ENCODE measurements around the gene XG. TPM values are rescaled to one million over a fixed set of nuclear protein-coding genes. Genes with fewer than 3 reads are reported as not detected.
"Not testable (repeated sequence)": the region's sequence is repeated elsewhere in the genome, so short reads cannot be mapped to it uniquely, and the experiment has no call there.

XG gene
- total and polyA plus RNA-seq, 2 donors (not counting 1 experiment from before 2014, with no cell fraction given): 3.6 to 4.1 TPM

DNA sequence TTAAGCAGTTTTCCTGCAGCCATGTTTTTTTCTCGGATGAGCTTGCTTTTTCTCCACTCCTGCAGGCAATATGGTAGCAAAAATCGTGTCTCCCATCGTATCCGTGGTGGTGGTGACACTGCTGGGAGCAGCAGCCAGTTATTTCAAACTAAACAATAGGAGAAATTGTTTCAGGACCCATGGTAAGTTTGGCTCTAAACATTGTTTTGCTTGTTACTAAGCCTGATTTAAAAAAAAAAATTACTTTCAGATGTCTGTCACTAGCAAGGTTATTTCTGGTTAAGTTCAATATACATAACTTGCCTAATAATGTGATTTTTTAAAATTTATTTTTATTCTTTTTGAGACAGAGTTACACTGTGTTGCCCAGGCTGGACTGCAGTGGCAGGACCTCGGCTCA, 59.4 kb downstream of the XG start:
- TF ChIP-seq, protein P1, sequence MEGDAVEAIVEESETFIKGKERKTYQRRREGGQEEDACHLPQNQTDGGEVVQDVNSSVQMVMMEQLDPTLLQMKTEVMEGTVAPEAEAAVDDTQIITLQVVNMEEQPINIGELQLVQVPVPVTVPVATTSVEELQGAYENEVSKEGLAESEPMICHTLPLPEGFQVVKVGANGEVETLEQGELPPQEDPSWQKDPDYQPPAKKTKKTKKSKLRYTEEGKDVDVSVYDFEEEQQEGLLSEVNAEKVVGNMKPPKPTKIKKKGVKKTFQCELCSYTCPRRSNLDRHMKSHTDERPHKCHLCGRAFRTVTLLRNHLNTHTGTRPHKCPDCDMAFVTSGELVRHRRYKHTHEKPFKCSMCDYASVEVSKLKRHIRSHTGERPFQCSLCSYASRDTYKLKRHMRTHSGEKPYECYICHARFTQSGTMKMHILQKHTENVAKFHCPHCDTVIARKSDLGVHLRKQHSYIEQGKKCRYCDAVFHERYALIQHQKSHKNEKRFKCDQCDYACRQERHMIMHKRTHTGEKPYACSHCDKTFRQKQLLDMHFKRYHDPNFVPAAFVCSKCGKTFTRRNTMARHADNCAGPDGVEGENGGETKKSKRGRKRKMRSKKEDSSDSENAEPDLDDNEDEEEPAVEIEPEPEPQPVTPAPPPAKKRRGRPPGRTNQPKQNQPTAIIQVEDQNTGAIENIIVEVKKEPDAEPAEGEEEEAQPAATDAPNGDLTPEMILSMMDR (conservative IDR thresholded peaks at IDR 0.05 in 1 of 2, IDR thresholded peaks at IDR 0.05 in 1 of 2; ENCODE audit: low read depth in 1 of 2, low read length in 2 of 2): no peak
- TF ChIP-seq EZH2 (IDR thresholded peaks at IDR 0.05; ENCODE audit: low read length, missing control alignments): no peak
- no peaks in the 10 kb centered on the region for H3K4me1 ChIP-seq (ENCODE audit: control insufficient read depth, extremely low read depth, insufficient read depth, low read length)
- no peaks in the 10 kb centered on the region for H3K27me3 ChIP-seq (ENCODE audit: control insufficient read depth, insufficient read depth, low read length)
- H3K36me3 ChIP-seq (ENCODE audit: control insufficient read depth, insufficient read depth, low read length): no peaks in the 10 kb centered on the region
- H3K79me2 ChIP-seq (ENCODE audit: control insufficient read depth, insufficient read depth, low read length): no peaks in the 10 kb centered on the region
- H2AFZ ChIP-seq (ENCODE audit: low read length): no peak overlapping the region
- no peaks in the 10 kb centered on the region for H4K20me1 ChIP-seq (ENCODE audit: control insufficient read depth, extremely low read depth, insufficient read depth, low read length)
- H3K4me3 ChIP-seq (replicated peaks in 1 of 4; ENCODE audit: control extremely low read depth in 1 of 4, insufficient read depth in 1 of 4, low read depth in 3 of 4, low read length in 4 of 4): no peak overlapping the region
- H3K9ac ChIP-seq (ENCODE audit: insufficient read depth, low read length): no peak overlapping the region
- H3K4me2 ChIP-seq (ENCODE audit: extremely low read depth, insufficient read depth, low read length): no peak overlapping the region
- H3K27ac ChIP-seq (ENCODE audit: insufficient read depth, low read length): no peak overlapping the region
- no peak for DNase-seq (ENCODE audit: low read depth in 2 of 2)
- H3K9me3 ChIP-seq (ENCODE audit: control insufficient read depth, insufficient read depth, low read depth, low read length): no peaks in the 10 kb centered on the region

DNA sequence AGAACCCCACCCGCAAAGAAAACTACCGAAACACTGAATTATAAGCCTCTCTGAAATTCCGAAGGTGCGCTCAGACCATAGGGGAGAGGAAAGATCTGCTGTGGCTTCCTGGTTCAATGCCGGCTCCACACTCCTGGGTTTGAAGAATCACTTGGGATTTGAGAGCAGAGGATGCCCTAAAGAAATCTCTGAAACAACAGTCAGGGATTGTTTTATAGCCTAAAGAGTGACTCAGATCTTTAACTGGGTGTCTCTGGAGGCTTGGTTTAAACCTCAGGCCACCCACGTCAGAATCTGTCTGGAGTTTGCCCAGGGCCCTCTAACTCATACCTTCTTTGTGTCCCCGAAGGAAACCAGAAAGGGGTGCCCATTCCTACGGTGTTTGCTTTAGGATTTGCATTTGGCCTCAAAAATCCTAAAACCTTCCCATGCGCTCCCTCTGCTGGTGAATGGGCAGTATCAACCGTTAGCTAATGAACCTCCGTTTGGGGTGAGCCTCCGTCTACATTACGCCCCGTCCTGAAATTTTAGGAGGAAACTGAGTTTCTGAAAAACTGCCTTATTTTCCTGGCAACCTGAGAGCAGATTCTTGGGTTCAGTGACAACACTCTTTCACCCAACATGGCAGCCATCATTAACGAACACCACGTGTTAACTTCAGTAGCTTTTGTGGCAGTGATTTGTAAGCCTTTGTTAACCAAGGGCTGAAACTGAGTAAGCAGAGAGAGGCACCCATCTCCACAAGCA, 60.5 kb downstream of the XG start:
- not testable (repeated sequence) for H3K79me2 ChIP-seq (ENCODE audit: control insufficient read depth, insufficient read depth, low read length); H3K9me3 ChIP-seq (ENCODE audit: control insufficient read depth, insufficient read depth, low read depth, low read length); H3K27ac ChIP-seq (ENCODE audit: insufficient read depth, low read length); H3K27me3 ChIP-seq (ENCODE audit: control insufficient read depth, insufficient read depth, low read length); H4K20me1 ChIP-seq (ENCODE audit: control insufficient read depth, extremely low read depth, insufficient read depth, low read length); H3K9ac ChIP-seq (ENCODE audit: insufficient read depth, low read length); H3K4me1 ChIP-seq (ENCODE audit: control insufficient read depth, extremely low read depth, insufficient read depth, low read length); H3K36me3 ChIP-seq (ENCODE audit: control insufficient read depth, insufficient read depth, low read length)
- peak overlapping the region; percentile 70 for H3K4me2 ChIP-seq (ENCODE audit: extremely low read depth, insufficient read depth, low read length)
- peak overlapping the region in 2 of 4 experiments; percentile 14 to 20 for H3K4me3 ChIP-seq (replicated peaks in 1 of 4; ENCODE audit: control extremely low read depth in 1 of 4, insufficient read depth in 1 of 4, low read depth in 3 of 4, low read length in 4 of 4)
- peak overlapping the region; percentile 52 for H2AFZ ChIP-seq (ENCODE audit: low read length)
- TF ChIP-seq, protein P1 (conservative IDR thresholded peaks at IDR 0.05 in 1 of 2, IDR thresholded peaks at IDR 0.05 in 1 of 2; ENCODE audit: low read depth in 1 of 2, low read length in 2 of 2): peak; percentile 47 to 60
- peak; percentile 27 to 36 for DNase-seq (ENCODE audit: low read depth in 2 of 2)

DNA sequence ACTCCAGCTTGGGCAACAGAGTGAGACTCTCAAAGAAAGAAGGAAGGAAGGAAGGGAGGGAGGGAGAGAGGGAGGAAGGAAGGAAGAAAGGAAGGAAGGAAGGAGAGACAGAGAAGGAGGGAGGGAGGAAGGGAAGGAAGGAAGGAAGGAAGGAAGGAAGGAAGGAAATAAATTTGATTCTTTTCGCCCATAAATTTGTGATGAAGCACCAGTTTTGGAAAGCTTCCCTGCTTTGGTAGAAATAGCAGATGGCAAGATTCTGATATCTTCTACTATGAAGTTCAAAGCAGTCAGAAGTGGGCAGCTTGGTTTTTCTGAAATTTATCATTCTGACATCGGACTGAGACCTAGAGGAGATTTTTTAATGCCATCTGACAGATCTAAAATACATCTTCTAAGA, 65.2 kb downstream of the XG start:
- no peaks in the 10 kb centered on the region for H3K36me3 ChIP-seq (ENCODE audit: control insufficient read depth, insufficient read depth, low read length)
- no peaks in the 10 kb centered on the region for H4K20me1 ChIP-seq (ENCODE audit: control insufficient read depth, extremely low read depth, insufficient read depth, low read length)

More for the DNA sequence above, 65.2 kb downstream of the XG start:
- Histone ChIP-seq H3K9me3 (ENCODE audit: control insufficient read depth, insufficient read depth, low read depth, low read length) (no peaks in the 10 kb centered on the region), H3K4me1 (ENCODE audit: control insufficient read depth, extremely low read depth, insufficient read depth, low read length) (no peaks in the 10 kb centered on the region), H2AFZ (ENCODE audit: low read length) (no peak overlapping the region), H3K4me2 (ENCODE audit: extremely low read depth, insufficient read depth, low read length) (no peak overlapping the region), H3K79me2 (ENCODE audit: control insufficient read depth, insufficient read depth, low read length) (no peaks in the 10 kb centered on the region), H3K9ac (ENCODE audit: insufficient read depth, low read length) (no peak overlapping the region), H3K27ac (ENCODE audit: insufficient read depth, low read length) (no peak overlapping the region), H3K27me3 (ENCODE audit: control insufficient read depth, insufficient read depth, low read length) (no peaks in the 10 kb centered on the region), H3K4me3 (replicated peaks in 1 of 4; ENCODE audit: control extremely low read depth in 1 of 4, insufficient read depth in 1 of 4, low read depth in 3 of 4, low read length in 4 of 4) (no peak overlapping the region)
- no peak for DNase-seq (ENCODE audit: low read depth in 2 of 2)
- TF ChIP-seq EZH2 (IDR thresholded peaks at IDR 0.05; ENCODE audit: low read length, missing control alignments): no peak
- TF ChIP-seq, protein P1 (conservative IDR thresholded peaks at IDR 0.05 in 1 of 2, IDR thresholded peaks at IDR 0.05 in 1 of 2; ENCODE audit: low read depth in 1 of 2, low read length in 2 of 2): no peak

Data from fibroblast of lung (primary cell).